HepG2 (cell line): Measurements from ENCODE around the gene GDF15. TPM values are rescaled to one million over a fixed set of nuclear protein-coding genes. Genes with fewer than 3 reads are reported as not detected.

Experiments used
- ETV5 ChIP-seq: IDR thresholded peaks from 2 replicates; pipeline ENCODE4 v1.6.1; 2018; ENCODE audit warnings: missing biosample characterization, missing genetic modification reagents, inconsistent platforms, borderline replicate concordance
- GTF2F1 ChIP-seq: fragments of 150-350 bp; IDR thresholded peaks from 2 replicates; pipeline ENCODE4 v1.6.1; 2014; ENCODE audit warnings: low read length
- HDAC2 ChIP-seq: sonication (generic); formaldehyde crosslinking; IDR thresholded peaks from 2 replicates; pipeline ENCODE4 v1.4.0; 2020; ENCODE audit warnings: missing genetic modification reagents
- HES4 ChIP-seq: sonication (generic); formaldehyde crosslinking; IDR thresholded peaks from 2 replicates; pipeline ENCODE4 v1.9.0; 2021; ENCODE audit warnings: mild to moderate bottlenecking, missing genetic modification reagents, borderline replicate concordance
- HNRNPK ChIP-seq: fragments of 200-400 bp; formaldehyde crosslinking; IDR thresholded peaks from 2 replicates; pipeline ENCODE4 v1.6.1; 2018; ENCODE audit warnings: low read length, low read depth, moderate library complexity, mild to moderate bottlenecking; ENCODE audit not compliant: poor library complexity, severe bottlenecking
- SALL2 ChIP-seq: sonication (generic); formaldehyde crosslinking; IDR thresholded peaks from 2 replicates; pipeline ENCODE4 v1.8.1; 2023; ENCODE audit warnings: mild to moderate bottlenecking, missing genetic modification reagents, inconsistent platforms
- SP140L ChIP-seq: sonication (generic); formaldehyde crosslinking; IDR thresholded peaks from 2 replicates; pipeline ENCODE4 v1.4.0; 2020; ENCODE audit warnings: missing genetic modification reagents, borderline replicate concordance
- THAP7 ChIP-seq: sonication (generic); formaldehyde crosslinking; IDR thresholded peaks from 2 replicates; pipeline ENCODE4 v1.8.1; 2023; ENCODE audit warnings: mild to moderate bottlenecking, missing genetic modification reagents
- ZBTB25 ChIP-seq: IDR thresholded peaks from 2 replicates; pipeline ENCODE4 v1.6.1; 2018; ENCODE audit warnings: missing genetic modification reagents
- ZNF124 ChIP-seq: sonication (generic); formaldehyde crosslinking; IDR thresholded peaks from 2 replicates; pipeline ENCODE4 v1.4.0; 2020; ENCODE audit warnings: missing genetic modification reagents
- ZNF784 ChIP-seq: sonication (generic); formaldehyde crosslinking; IDR thresholded peaks from 2 replicates; pipeline ENCODE4 v1.5.1; 2020; ENCODE audit warnings: missing genetic modification reagents, mild to moderate bottlenecking, borderline replicate concordance
- ZNF883 ChIP-seq: sonication (generic); formaldehyde crosslinking; IDR thresholded peaks from 2 replicates; pipeline ENCODE4 v1.5.1; 2020; ENCODE audit warnings: mild to moderate bottlenecking, missing genetic modification reagents; ENCODE audit errors: not compliant biosample characterization
- polyA plus RNA-seq, 8 experiments: library from polyadenylated mRNA; depleted of rRNA in 3 of 8; stranded (reverse) in 7 of 8; unstranded in 1 of 8; fragments of >200 nt; fragmentation: Illumina TruSeq in 4 of 8; extraction: Trizol in 4 of 8; gene quantifications; 2 replicates each; pipeline versions ENCODE4 v1.2.1 to v1.2.3, GENCODE V29; 2011 to 2016; ENCODE audit warnings: low read depth in 4 of 8, missing spikeins in 1 of 8, mixed read lengths in 1 of 8; ENCODE audit not compliant: insufficient read depth in 1 of 8
- total RNA-seq, 5 experiments: library from RNA; depleted of rRNA; stranded (reverse); fragments of >200 nt; fragmentation: Illumina TruSeq; extraction: Trizol; gene quantifications; 2 replicates each; pipeline ENCODE4 v1.2.3, GENCODE V29; 2016; ENCODE audit warnings: low read depth in 1 of 5
- TF ChIP-seq, protein P1 (sequence below): sonication (generic); formaldehyde crosslinking; IDR thresholded peaks from 2 replicates; pipeline ENCODE4 v1.5.1; 2020; ENCODE audit warnings: mild to moderate bottlenecking, missing genetic modification reagents, moderate library complexity
- TF ChIP-seq, protein P2 (sequence below): sonication (generic); formaldehyde crosslinking; IDR thresholded peaks from 2 replicates; pipeline ENCODE4 v1.4.0; 2020; ENCODE audit warnings: missing genetic modification reagents
- TF ChIP-seq, protein P3 (sequence below): IDR thresholded peaks from 2 replicates; pipeline ENCODE4 v1.6.1; 2016; ENCODE audit warnings: missing biosample characterization, missing genetic modification reagents, low read depth

Gene GDF15
- total and polyA plus RNA-seq, 2 of the 13 experiments (the other 11 are each of a cell fraction or from before 2014, with no cell fraction given) = 146 to 422 TPM

- TF ChIP-seq, protein P1, sequence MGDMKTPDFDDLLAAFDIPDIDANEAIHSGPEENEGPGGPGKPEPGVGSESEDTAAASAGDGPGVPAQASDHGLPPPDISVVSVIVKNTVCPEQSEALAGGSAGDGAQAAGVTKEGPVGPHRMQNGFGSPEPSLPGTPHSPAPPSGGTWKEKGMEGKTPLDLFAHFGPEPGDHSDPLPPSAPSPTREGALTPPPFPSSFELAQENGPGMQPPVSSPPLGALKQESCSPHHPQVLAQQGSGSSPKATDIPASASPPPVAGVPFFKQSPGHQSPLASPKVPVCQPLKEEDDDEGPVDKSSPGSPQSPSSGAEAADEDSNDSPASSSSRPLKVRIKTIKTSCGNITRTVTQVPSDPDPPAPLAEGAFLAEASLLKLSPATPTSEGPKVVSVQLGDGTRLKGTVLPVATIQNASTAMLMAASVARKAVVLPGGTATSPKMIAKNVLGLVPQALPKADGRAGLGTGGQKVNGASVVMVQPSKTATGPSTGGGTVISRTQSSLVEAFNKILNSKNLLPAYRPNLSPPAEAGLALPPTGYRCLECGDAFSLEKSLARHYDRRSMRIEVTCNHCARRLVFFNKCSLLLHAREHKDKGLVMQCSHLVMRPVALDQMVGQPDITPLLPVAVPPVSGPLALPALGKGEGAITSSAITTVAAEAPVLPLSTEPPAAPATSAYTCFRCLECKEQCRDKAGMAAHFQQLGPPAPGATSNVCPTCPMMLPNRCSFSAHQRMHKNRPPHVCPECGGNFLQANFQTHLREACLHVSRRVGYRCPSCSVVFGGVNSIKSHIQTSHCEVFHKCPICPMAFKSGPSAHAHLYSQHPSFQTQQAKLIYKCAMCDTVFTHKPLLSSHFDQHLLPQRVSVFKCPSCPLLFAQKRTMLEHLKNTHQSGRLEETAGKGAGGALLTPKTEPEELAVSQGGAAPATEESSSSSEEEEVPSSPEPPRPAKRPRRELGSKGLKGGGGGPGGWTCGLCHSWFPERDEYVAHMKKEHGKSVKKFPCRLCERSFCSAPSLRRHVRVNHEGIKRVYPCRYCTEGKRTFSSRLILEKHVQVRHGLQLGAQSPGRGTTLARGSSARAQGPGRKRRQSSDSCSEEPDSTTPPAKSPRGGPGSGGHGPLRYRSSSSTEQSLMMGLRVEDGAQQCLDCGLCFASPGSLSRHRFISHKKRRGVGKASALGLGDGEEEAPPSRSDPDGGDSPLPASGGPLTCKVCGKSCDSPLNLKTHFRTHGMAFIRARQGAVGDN (CRISPR knock-in tag) = peak; percentile 89
- TF ChIP-seq, protein P2, sequence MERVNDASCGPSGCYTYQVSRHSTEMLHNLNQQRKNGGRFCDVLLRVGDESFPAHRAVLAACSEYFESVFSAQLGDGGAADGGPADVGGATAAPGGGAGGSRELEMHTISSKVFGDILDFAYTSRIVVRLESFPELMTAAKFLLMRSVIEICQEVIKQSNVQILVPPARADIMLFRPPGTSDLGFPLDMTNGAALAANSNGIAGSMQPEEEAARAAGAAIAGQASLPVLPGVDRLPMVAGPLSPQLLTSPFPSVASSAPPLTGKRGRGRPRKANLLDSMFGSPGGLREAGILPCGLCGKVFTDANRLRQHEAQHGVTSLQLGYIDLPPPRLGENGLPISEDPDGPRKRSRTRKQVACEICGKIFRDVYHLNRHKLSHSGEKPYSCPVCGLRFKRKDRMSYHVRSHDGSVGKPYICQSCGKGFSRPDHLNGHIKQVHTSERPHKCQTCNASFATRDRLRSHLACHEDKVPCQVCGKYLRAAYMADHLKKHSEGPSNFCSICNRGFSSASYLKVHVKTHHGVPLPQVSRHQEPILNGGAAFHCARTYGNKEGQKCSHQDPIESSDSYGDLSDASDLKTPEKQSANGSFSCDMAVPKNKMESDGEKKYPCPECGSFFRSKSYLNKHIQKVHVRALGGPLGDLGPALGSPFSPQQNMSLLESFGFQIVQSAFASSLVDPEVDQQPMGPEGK (CRISPR knock-in tag) = peak; percentile 99
- no peak for TF ChIP-seq SP140L
- TF ChIP-seq HDAC2 (CRISPR knock-in tag) = no peak; the same call in 1 of the 2 replicates
- no peak for TF ChIP-seq THAP7 (CRISPR knock-in tag)
- TF ChIP-seq, protein P3, sequence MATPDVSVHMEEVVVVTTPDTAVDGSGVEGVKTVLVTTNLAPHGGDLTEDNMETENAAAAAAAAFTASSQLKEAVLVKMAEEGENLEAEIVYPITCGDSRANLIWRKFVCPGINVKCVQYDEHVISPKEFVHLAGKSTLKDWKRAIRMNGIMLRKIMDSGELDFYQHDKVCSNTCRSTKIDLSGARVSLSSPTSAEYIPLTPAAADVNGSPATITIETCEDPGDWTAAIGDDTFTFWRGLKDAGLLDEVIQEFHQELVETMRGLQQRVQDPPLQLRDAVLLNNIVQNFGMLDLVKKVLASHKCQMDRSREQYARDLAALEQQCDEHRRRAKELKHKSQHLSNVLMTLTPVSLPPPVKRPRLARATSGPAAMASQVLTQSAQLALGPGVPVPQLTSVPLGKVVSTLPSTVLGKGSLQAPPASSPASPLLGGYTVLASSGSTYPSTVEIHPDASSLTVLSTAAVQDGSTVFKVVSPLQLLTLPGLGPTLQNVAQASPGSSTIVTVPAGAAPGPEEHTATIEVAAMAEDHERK (CRISPR knock-in tag) = no peak
- TF ChIP-seq ZNF124 (CRISPR knock-in tag) = peak; percentile 54; the same call in 1 of the 2 replicates
- TF ChIP-seq ZNF883 (CRISPR knock-in tag) = no peak
- TF ChIP-seq GTF2F1 = no peak
- peak; percentile 54 for TF ChIP-seq HNRNPK
- TF ChIP-seq ZNF784 (CRISPR knock-in tag) = peak; percentile 36; the same call in 1 of the 2 replicates
- TF ChIP-seq ZBTB25 (CRISPR knock-in tag) = peak; percentile 58; the same call in 1 of the 2 replicates
- peak; percentile 31; the same call in 1 of the 2 replicates for TF ChIP-seq SALL2 (CRISPR knock-in tag)
- TF ChIP-seq ETV5 (CRISPR knock-in tag) = peak; percentile 90
- peak; percentile 85; the same call in 1 of the 2 replicates for TF ChIP-seq HES4 (CRISPR knock-in tag)
These were observed 31.5 kb downstream of the GDF15 start (continued) for GRCh38 chr19:18417250-18418028.
